ENCODE results near the gene HBP1.

HBP1 gene

GRCh38 chr7:107201795-107202450, 33.1 kb downstream of the HBP1 start:
- ATAC-seq: peak; percentile 93
- TF ChIP-seq TCF4 (CRISPR knock-in tag; IDR thresholded peaks at IDR 0.05; ENCODE audit: borderline replicate concordance) (no peak), POU6F1 (CRISPR knock-in tag; IDR thresholded peaks at IDR 0.05; ENCODE audit: borderline replicate concordance, low read depth) (no peak), ZC3H10 (CRISPR knock-in tag; IDR thresholded peaks at IDR 0.05) (no peak), ZNF70 (CRISPR knock-in tag; IDR thresholded peaks at IDR 0.05) (no peak), ZFP3 (CRISPR knock-in tag; IDR thresholded peaks at IDR 0.05) (no peak), ZNF8 (CRISPR knock-in tag; IDR thresholded peaks at IDR 0.05) (no peak), CSRNP3 (CRISPR knock-in tag; IDR thresholded peaks at IDR 0.05) (no peak), OSR1 (CRISPR knock-in tag; IDR thresholded peaks at IDR 0.05) (no peak), PATZ1 (CRISPR knock-in tag; IDR thresholded peaks at IDR 0.05; ENCODE audit: borderline replicate concordance) (no peak), ZFP30 (CRISPR knock-in tag; IDR thresholded peaks at IDR 0.05) (no peak), ESRRG (CRISPR knock-in tag; IDR thresholded peaks at IDR 0.05) (no peak), ARNTL (CRISPR knock-in tag; IDR thresholded peaks at IDR 0.05; ENCODE audit: borderline replicate concordance, low read depth) (no peak), CREB5 (CRISPR knock-in tag; IDR thresholded peaks at IDR 0.05; ENCODE audit: low read depth) (no peak), GLIS3 (CRISPR knock-in tag; IDR thresholded peaks at IDR 0.05) (no peak)

- no peak for ATAC-seq
- TF ChIP-seq ISL1 (CRISPR knock-in tag; IDR thresholded peaks at IDR 0.05): no peak
- no peak for TF ChIP-seq OSR1 (CRISPR knock-in tag; IDR thresholded peaks at IDR 0.05)
- no peak for TF ChIP-seq ZNF8 (CRISPR knock-in tag; IDR thresholded peaks at IDR 0.05)
- TF ChIP-seq ZFP30 (CRISPR knock-in tag; IDR thresholded peaks at IDR 0.05): no peak
- TF ChIP-seq CSDC2 (CRISPR knock-in tag; IDR thresholded peaks at IDR 0.05): no peak
- TF ChIP-seq RARB (CRISPR knock-in tag; IDR thresholded peaks at IDR 0.05): no peak
- no peak for TF ChIP-seq ZNF565 (CRISPR knock-in tag; conservative IDR thresholded peaks at IDR 0.05; ENCODE audit: low read depth)
- TF ChIP-seq ESRRG (CRISPR knock-in tag; IDR thresholded peaks at IDR 0.05): no peak
- no peak for TF ChIP-seq GLIS3 (CRISPR knock-in tag; IDR thresholded peaks at IDR 0.05)
- no peak for TF ChIP-seq TCF4 (CRISPR knock-in tag; IDR thresholded peaks at IDR 0.05; ENCODE audit: borderline replicate concordance)
- no peak for TF ChIP-seq PATZ1 (CRISPR knock-in tag; IDR thresholded peaks at IDR 0.05; ENCODE audit: borderline replicate concordance)
These were observed 34.8 kb downstream of the HBP1 start for GRCh38 chr7:107203607-107204006.

GRCh38 chr7:107206136-107206535, 37.3 kb downstream of the HBP1 start:
- TF ChIP-seq PATZ1 (CRISPR knock-in tag; IDR thresholded peaks at IDR 0.05; ENCODE audit: borderline replicate concordance) (no peak), RARB (CRISPR knock-in tag; IDR thresholded peaks at IDR 0.05) (no peak), TCF4 (CRISPR knock-in tag; IDR thresholded peaks at IDR 0.05; ENCODE audit: borderline replicate concordance) (no peak), ESRRG (CRISPR knock-in tag; IDR thresholded peaks at IDR 0.05) (no peak), ZNF565 (CRISPR knock-in tag; conservative IDR thresholded peaks at IDR 0.05; ENCODE audit: low read depth) (no peak), GLIS3 (CRISPR knock-in tag; IDR thresholded peaks at IDR 0.05) (no peak), ISL1 (CRISPR knock-in tag; IDR thresholded peaks at IDR 0.05) (no peak), BACH2 (CRISPR knock-in tag; IDR thresholded peaks at IDR 0.05; ENCODE audit: borderline replicate concordance) (no peak), POU6F1 (CRISPR knock-in tag; IDR thresholded peaks at IDR 0.05; ENCODE audit: borderline replicate concordance, low read depth) (no peak), ARNTL (CRISPR knock-in tag; IDR thresholded peaks at IDR 0.05; ENCODE audit: borderline replicate concordance, low read depth) (no peak), ZC3H10 (CRISPR knock-in tag; IDR thresholded peaks at IDR 0.05) (no peak)

More at GRCh38 chr7:107206136-107206535, 37.3 kb downstream of the HBP1 start:
- ATAC-seq: no peak
